HG02571 (cell line): ENCODE measurements around the gene C14orf93.
"Not testable (repeated sequence)": the region's sequence is repeated elsewhere in the genome, so short reads cannot be mapped to it uniquely, and the experiment has no call there.

Source experiments
- ATAC-seq: cut with Tn5 transposase; IDR thresholded peaks from one replicate; pipeline ENCODE4 v1.9.1; 2021; ENCODE audit warnings: mild to moderate bottlenecking, moderate library complexity; ENCODE audit not compliant: unreplicated experiment

The C14orf93 gene

GRCh38 chr14:22977684-22978486, 32.1 kb downstream of the C14orf93 start:
- ATAC-seq, result no peak

DNA sequence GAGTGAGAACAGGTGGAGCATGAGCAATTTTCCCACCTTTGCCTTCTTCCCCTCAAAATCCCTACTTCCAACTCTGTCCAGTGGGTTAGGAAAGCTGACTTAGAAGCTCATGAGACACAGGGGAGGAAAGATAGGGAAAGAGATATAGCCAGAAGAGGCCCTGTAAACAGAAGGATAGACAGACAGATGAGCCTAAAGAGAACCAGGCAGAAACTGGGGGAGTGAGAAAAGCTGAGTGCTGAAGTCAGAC, 32.6 kb downstream of the C14orf93 start:
- no peak for ATAC-seq

- ATAC-seq, result no peak
Observed at GRCh38 chr14:22976620-22977433, 33.1 kb downstream of the C14orf93 start.

- no peak for ATAC-seq
Observed at GRCh38 chr14:22974530-22975313, 35.2 kb downstream of the C14orf93 start.

GRCh38 chr14:22973217-22974032, 36.5 kb downstream of the C14orf93 start:
- ATAC-seq, result no peak

DNA sequence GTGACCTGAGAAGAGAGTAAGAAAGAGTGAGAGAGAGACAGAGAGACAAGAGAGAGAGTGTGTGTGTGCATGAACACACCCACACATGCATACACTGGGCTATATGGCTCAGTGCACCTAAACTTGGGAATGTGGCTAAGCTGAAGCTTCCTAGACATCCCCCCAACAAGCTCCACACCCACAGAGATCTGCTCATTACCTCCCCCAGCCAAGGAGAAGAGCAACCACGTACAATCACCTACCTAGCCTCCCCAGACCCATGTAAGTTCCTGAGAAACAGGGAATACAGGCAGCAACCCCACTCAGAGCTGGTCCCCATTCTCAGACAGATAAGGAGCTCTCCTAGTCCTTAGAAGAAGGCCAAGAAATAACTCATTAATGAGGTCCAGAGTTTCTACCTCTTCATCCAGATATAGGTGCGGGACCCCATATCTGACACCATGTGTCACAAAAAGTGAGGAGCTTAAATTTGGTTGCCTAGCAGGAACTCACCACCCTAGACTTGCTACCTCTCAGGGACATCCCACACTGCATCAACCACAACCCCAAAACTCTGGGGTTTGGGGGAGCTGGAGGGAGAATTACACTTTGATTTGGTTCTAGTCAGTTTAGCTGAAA, 37.5 kb downstream of the C14orf93 start:
- ATAC-seq, result no peak

DNA sequence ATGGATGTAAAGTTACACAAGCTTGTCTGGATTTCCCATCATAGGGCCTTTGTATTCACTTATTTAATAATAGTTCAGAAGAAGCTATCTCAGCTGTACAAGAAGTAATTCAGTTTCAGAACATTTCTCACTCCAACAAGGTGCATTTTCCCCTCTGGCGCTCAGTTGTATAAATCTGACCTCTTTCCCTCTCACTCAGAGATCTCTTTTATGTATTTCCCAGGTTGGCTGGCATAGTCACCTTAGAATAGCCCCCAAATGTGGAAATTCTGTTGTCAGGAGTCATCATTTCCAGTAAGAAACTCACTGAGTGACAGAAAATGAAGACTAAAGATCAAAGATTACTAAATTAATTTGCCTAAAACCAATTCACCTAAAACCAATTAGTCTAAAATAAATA, 38.8 kb downstream of the C14orf93 start:
- no peak for ATAC-seq

- ATAC-seq, result no peak
Observed at GRCh38 chr14:22966783-22967269, 43.1 kb downstream of the C14orf93 start.

DNA sequence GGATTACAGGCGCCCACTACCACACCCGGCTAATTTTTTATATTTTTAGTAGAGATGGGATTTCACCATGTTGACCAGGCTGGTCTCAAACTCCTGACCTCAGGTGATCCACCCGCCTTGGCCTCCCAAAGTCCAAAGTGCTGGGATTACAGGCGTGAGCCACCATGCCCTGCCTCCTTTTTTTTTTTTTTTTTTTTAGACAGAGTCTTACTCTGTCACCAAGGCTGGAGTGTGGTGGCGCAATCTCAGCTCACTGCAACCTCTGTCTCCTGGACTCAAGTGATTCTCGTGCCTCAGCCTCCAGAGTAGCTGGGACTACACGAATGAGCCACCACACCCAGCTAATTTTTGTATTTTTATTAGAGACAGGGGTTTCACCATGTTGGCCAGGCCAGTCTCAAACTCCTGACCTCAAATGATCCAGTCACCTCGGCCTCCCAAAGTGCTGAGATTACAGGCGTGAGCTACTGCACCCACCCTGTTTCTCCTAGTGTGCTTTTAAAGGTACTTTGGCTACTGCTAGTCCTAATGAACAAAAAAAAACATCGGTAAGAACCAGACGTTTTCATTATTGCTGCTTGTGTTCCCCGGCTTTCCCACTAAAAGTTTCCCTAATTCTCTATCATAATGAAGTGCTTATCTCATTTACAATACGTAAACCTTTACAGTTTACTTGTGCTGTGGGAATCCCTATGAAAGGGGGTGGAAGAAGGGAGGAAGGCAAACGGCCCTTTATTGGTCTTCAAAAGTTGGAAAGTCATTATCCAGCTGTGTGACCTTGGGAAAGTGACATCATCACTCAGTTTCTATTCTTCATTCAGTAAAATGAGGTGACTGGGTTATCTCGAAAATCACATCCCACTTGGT, 43.8 kb downstream of the C14orf93 start:
- ATAC-seq, result not testable (repeated sequence)

GRCh38 chr14:22962061-22962676, 47.8 kb downstream of the C14orf93 start:
- no peak for ATAC-seq

GRCh38 chr14:22955702-22956569, 54.0 kb downstream of the C14orf93 start:
- no peak for ATAC-seq

GRCh38 chr14:22952418-22952817, 57.5 kb downstream of the C14orf93 start:
- ATAC-seq, result no peak

DNA sequence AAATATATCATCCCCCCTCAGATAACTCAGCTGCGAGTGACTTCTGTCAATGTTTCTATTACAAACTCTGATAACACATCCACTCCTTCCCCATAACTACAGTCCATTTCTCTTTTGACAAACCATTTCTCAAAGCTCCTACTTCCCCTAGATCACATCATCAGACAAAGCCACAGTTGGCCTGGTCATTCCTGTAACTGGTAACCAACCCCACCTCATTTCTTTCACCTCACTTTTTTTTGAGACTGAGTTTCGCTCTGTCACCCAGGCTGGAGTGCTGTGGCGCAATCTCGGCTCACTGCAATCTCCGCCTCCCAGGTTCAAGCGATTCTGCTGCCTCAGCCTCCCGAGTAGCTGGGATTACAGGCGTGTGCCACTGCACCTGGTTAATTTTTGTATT, 58.1 kb downstream of the C14orf93 start:
- ATAC-seq, result not testable (repeated sequence)

DNA sequence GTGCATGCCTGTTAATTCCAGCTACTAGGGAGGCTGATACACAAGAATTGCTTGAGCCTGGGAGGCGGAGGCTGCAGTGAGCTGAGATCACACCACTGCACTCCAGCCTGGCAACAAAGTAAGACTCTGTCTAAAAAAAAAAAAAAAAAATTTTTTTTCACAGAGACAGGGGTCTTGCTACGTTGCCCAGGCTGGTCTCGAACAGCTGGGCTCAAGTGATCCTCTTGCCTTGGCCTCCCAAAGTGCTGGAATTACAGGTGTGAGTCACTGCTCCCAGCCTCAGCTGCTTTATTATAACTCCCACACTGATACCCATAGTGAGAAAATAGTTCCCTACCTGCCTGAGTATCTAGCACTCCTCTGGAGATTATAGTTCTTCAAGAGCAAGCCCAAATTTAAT, 64.3 kb downstream of the C14orf93 start:
- ATAC-seq, result no peak

DNA sequence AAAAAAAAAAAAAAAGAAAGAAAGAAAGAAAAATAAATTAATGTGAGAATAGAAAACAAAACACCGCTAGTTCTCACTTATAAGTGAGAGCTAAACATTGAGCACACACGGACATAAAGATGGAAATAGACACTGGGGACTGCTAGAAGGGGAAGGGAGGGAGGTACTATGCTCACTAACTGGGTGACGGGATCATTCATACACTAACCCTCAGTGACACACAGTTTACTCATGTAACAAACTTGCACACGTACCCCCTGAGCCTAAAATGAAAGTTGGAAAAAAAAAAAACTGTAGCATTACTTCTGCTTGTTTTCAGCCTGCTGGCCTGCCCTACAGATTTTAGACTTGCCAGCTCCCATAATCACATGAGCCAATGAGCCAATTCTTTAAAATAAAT, 70.3 kb downstream of the C14orf93 start:
- ATAC-seq, result no peak
